ENCODE results near the gene ELAC2. TPM values are rescaled to one million over a fixed set of nuclear protein-coding genes. Genes with fewer than 3 reads are reported as not detected.
"Not testable (repeated sequence)": the region's sequence is repeated elsewhere in the genome, so short reads cannot be mapped to it uniquely, and the experiment has no call there.

Gene ELAC2
- total and polyA plus RNA-seq, 2 donors (not counting 1 experiment from before 2014, with no cell fraction given): 58.1 to 79.4 TPM

DNA sequence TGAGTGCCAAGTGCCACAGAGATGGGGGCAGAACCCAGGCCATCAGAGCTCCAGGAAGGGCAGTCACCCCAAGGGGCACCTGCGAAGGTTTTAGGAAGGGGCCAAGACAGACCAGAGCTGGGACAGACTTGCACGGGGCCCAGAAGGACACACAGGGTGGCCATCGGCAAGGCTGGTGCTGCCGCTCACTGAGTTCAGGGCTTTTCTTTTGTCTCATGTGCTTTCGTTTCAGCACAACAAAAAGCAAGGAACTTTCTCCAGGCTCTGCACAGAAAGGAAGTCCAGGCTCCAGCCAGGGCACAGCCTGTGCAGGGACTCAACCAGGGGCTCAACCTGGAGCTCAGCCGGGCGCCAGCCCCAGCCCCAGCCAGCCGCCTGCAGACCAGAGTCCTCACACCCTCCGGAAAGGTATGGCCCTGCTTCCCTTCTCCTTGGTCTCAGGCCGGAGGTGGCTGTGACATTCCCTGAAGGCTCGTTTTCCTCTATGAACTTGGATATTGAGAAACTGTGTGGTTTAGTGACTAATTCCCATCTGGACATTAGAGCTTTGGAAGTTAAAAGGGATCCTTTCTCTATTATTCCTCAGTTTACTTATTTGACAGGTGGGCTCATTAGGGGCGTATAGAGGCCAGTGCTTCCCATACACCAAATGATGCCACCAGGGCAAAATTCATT is 37.9 kb downstream of the ELAC2 start:
- TF ChIP-seq, protein P1, sequence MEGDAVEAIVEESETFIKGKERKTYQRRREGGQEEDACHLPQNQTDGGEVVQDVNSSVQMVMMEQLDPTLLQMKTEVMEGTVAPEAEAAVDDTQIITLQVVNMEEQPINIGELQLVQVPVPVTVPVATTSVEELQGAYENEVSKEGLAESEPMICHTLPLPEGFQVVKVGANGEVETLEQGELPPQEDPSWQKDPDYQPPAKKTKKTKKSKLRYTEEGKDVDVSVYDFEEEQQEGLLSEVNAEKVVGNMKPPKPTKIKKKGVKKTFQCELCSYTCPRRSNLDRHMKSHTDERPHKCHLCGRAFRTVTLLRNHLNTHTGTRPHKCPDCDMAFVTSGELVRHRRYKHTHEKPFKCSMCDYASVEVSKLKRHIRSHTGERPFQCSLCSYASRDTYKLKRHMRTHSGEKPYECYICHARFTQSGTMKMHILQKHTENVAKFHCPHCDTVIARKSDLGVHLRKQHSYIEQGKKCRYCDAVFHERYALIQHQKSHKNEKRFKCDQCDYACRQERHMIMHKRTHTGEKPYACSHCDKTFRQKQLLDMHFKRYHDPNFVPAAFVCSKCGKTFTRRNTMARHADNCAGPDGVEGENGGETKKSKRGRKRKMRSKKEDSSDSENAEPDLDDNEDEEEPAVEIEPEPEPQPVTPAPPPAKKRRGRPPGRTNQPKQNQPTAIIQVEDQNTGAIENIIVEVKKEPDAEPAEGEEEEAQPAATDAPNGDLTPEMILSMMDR (IDR thresholded peaks at IDR 0.05): no peak
- no peak for TF ChIP-seq EZH2 (IDR thresholded peaks at IDR 0.05; ENCODE audit: borderline replicate concordance, insufficient read depth, low read depth, low read length, poor library complexity, severe bottlenecking)
- intact Hi-C loops (cut with micrococcal nuclease): no loop called here
- DNase-seq: no peak
- Histone ChIP-seq H3K4me3 (ENCODE audit: control extremely low read depth in 1 of 5, extremely low read depth in 1 of 5, insufficient read depth in 1 of 5, low read depth in 2 of 5, low read length in 4 of 5) (no peak overlapping the region), H3K9ac (ENCODE audit: low read length) (no peak overlapping the region), H3K27me3 (replicated peaks in 1 of 4; ENCODE audit: control extremely low read depth in 1 of 4, control insufficient read depth in 3 of 4, insufficient read depth in 4 of 4, low read length in 3 of 4) (no peaks in the 10 kb centered on the region), H3K79me2 (ENCODE audit: control insufficient read depth, insufficient read depth, low read length) (no peaks in the 10 kb centered on the region), H2AFZ (ENCODE audit: insufficient read depth, low read depth, low read length, poor library complexity, severe bottlenecking) (no peak overlapping the region), H3K4me1 (ENCODE audit: control insufficient read depth in 2 of 2, insufficient read depth in 2 of 2, low read length in 2 of 2) (no peaks in the 10 kb centered on the region), H3K27ac (ENCODE audit: low read length in 2 of 2) (no peak overlapping the region), H3K36me3 (replicated peaks in 1 of 2; ENCODE audit: control extremely low read depth in 1 of 2, control insufficient read depth in 1 of 2, extremely low read depth in 1 of 2, insufficient read depth in 2 of 2, low read length in 1 of 2) (no peaks in the 10 kb centered on the region), H3K4me2 (replicated peaks; ENCODE audit: low read depth, low read length, poor library complexity, severe bottlenecking) (no peak overlapping the region), H3K9me3 (ENCODE audit: control extremely low read depth in 1 of 3, control insufficient read depth in 2 of 3, insufficient read depth in 1 of 3, low read length in 2 of 3) (no peaks in the 10 kb centered on the region), H4K20me1 (ENCODE audit: control insufficient read depth, insufficient read depth, low read length, poor library complexity, severe bottlenecking) (no peaks in the 10 kb centered on the region)
- ATAC-seq (ENCODE audit: low read depth): no peak
- Mint-ChIP-seq H3K4me1 (peaks cover 6% of the 10 kb centered on the region), H3K27me3 (peaks cover 3% of the 10 kb centered on the region), H3K27ac (no peak overlapping the region), H3K9me3 (ENCODE audit: insufficient read depth) (no peaks in the 10 kb centered on the region), H3K4me3 (no peak overlapping the region)
- 96% methylated on average over 9 of the region's 12 CpGs for WGBS (ENCODE audit: insufficient coverage)
- ChIA-PET POLR2A (no interaction called here), CTCF (no interaction called here)

DNA sequence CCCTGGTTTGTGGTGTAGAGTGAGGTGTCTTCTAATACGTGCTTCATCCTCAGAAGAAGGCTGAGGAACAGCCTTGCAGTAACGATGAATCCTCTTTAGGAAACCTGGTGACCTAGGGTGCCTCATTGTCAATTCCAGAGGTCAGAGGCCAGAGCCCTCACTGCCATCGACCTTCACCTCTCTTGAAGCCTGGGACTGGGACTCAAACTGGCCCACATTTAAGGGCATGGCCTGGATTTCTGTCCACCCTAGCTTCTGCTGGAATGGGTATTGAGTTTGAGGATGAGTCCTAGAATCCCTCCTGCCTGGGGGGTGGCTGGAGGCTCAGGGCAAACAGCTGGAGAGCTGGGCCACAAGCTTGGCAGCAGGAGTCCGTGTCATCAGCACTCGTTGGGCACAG is 38.6 kb downstream of the ELAC2 start:
- Histone ChIP-seq H3K4me1 (ENCODE audit: control insufficient read depth in 2 of 2, insufficient read depth in 2 of 2, low read length in 2 of 2) (no peaks in the 10 kb centered on the region), H3K27me3 (replicated peaks in 1 of 4; ENCODE audit: control extremely low read depth in 1 of 4, control insufficient read depth in 3 of 4, insufficient read depth in 4 of 4, low read length in 3 of 4) (no peaks in the 10 kb centered on the region), H3K4me2 (replicated peaks; ENCODE audit: low read depth, low read length, poor library complexity, severe bottlenecking) (no peak overlapping the region), H3K36me3 (replicated peaks in 1 of 2; ENCODE audit: control extremely low read depth in 1 of 2, control insufficient read depth in 1 of 2, extremely low read depth in 1 of 2, insufficient read depth in 2 of 2, low read length in 1 of 2) (no peaks in the 10 kb centered on the region), H4K20me1 (ENCODE audit: control insufficient read depth, insufficient read depth, low read length, poor library complexity, severe bottlenecking) (no peaks in the 10 kb centered on the region), H3K27ac (ENCODE audit: low read length in 2 of 2) (no peak overlapping the region), H2AFZ (ENCODE audit: insufficient read depth, low read depth, low read length, poor library complexity, severe bottlenecking) (no peak overlapping the region), H3K79me2 (ENCODE audit: control insufficient read depth, insufficient read depth, low read length) (no peaks in the 10 kb centered on the region), H3K9me3 (ENCODE audit: control extremely low read depth in 1 of 3, control insufficient read depth in 2 of 3, insufficient read depth in 1 of 3, low read length in 2 of 3) (no peaks in the 10 kb centered on the region), H3K9ac (ENCODE audit: low read length) (no peak overlapping the region), H3K4me3 (ENCODE audit: control extremely low read depth in 1 of 5, extremely low read depth in 1 of 5, insufficient read depth in 1 of 5, low read depth in 2 of 5, low read length in 4 of 5) (no peak overlapping the region)
- peaks cover 8% of the 10 kb centered on the region for H3K4me1 Mint-ChIP-seq
- intact Hi-C loops (cut with micrococcal nuclease): no loop called here
- ATAC-seq (ENCODE audit: low read depth) (no peak), DNase-seq (no peak)
- ChIA-PET CTCF (no interaction called here), POLR2A (no interaction called here)
- 93% methylated on average over 5 of the region's 5 CpGs for WGBS (ENCODE audit: insufficient coverage)
- TF ChIP-seq, protein P1 (IDR thresholded peaks at IDR 0.05): no peak
- TF ChIP-seq EZH2 (IDR thresholded peaks at IDR 0.05; ENCODE audit: borderline replicate concordance, insufficient read depth, low read depth, low read length, poor library complexity, severe bottlenecking): no peak
- H3K27me3 Mint-ChIP-seq: peaks cover 6% of the 10 kb centered on the region
- no peak overlapping the region for H3K27ac Mint-ChIP-seq
- no peaks in the 10 kb centered on the region for H3K9me3 Mint-ChIP-seq (ENCODE audit: insufficient read depth)
- H3K4me3 Mint-ChIP-seq: no peak overlapping the region

DNA sequence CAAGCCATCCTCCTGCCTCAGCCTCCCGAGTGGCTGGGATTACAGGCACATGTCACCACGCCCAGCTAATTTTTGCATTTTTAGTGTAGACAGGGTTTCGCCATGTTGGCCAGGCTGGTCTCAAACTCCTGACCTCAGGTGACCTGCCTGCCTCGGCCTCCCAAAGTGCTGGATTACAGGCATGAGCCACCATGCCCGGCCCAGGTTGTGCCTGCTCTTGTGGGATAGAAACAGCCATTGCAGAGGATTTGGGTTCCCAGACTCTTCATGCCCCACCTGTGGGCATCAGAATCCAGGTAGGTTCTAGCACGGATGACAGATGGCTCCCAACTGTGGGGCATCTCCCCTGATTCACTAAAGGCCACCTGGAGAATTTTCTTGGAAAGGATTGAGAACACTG is 39.0 kb downstream of the ELAC2 start:
- H3K27ac Mint-ChIP-seq; H3K4me1 Mint-ChIP-seq; H4K20me1 ChIP-seq (ENCODE audit: control insufficient read depth, insufficient read depth, low read length, poor library complexity, severe bottlenecking); H3K9me3 Mint-ChIP-seq (ENCODE audit: insufficient read depth); POLR2A ChIA-PET; CTCF ChIA-PET; H3K9ac ChIP-seq (ENCODE audit: low read length); H3K4me1 ChIP-seq (ENCODE audit: control insufficient read depth in 2 of 2, insufficient read depth in 2 of 2, low read length in 2 of 2); intact Hi-C loops (cut with micrococcal nuclease); ATAC-seq (ENCODE audit: low read depth); H3K9me3 ChIP-seq (ENCODE audit: control extremely low read depth in 1 of 3, control insufficient read depth in 2 of 3, insufficient read depth in 1 of 3, low read length in 2 of 3); H3K27me3 Mint-ChIP-seq; H3K4me2 ChIP-seq (replicated peaks; ENCODE audit: low read depth, low read length, poor library complexity, severe bottlenecking); H2AFZ ChIP-seq (ENCODE audit: insufficient read depth, low read depth, low read length, poor library complexity, severe bottlenecking); H3K36me3 ChIP-seq (replicated peaks in 1 of 2; ENCODE audit: control extremely low read depth in 1 of 2, control insufficient read depth in 1 of 2, extremely low read depth in 1 of 2, insufficient read depth in 2 of 2, low read length in 1 of 2); H3K4me3 Mint-ChIP-seq; DNase-seq; H3K4me3 ChIP-seq (ENCODE audit: control extremely low read depth in 1 of 5, extremely low read depth in 1 of 5, insufficient read depth in 1 of 5, low read depth in 2 of 5, low read length in 4 of 5); H3K79me2 ChIP-seq (ENCODE audit: control insufficient read depth, insufficient read depth, low read length); H3K27ac ChIP-seq (ENCODE audit: low read length in 2 of 2); H3K27me3 ChIP-seq (replicated peaks in 1 of 4; ENCODE audit: control extremely low read depth in 1 of 4, control insufficient read depth in 3 of 4, insufficient read depth in 4 of 4, low read length in 3 of 4): not testable (repeated sequence)
- WGBS (ENCODE audit: insufficient coverage): 97% methylated on average over 4 of the region's 6 CpGs

All from B cell (primary cell).